Glomerular visceral epithelial cell (primary cell): ENCODE measurements around the gene TLR7.

Experiments used
- DNase-seq: peaks from one replicate; pipeline ENCODE4 v3.0.0-alpha.2; 2016; ENCODE audit errors: extremely low spot score

The TLR7 gene

DNA sequence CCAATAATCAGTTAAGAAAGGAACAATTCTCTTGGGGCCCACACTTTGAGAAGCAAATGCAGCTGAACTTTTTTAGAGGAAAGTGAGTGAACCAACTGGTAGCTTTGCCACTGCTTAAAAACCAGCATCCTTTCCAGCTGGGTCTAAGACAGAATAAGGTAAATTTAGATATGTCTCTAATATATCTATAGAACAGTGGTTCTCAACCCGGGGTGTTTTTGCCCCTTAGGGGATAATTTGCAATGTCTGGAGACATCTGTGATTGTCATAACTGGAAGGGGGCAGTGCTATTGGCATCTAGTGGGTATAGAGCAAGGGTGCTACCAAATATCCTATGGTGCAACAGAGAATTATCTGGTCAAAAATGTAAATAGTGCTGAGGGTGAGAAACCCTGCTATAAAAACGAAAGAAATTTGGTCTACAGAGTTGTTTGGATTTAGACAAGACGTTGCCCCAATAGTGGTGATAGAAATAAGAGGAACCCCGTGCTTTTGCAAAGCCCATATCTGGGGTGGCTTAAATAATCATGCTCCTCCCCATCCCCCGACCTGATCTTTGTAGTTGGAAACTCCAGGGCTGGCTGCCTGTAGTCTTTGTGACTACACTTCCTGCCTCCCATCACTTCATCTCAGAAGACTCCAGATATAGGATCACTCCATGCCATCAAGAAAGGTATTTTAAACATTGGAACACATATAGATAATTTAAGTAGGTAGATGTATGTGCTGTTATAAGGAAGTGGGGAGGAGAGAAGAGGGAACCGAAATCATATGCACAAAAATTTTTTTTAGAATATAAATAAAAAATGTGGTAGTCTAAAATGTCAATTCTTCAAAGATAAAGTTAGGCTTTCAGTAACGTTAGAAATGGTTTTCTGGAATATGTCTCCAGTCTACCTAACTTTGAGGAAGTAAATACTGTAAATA, at the start of gene TLR7:
Gene TLR7 (plus strand): TSS at position 622 of the 927 bp plus-strand sequence. CDS start 507 bp downstream, outside the sequence.
- no peak for DNase-seq

DNA sequence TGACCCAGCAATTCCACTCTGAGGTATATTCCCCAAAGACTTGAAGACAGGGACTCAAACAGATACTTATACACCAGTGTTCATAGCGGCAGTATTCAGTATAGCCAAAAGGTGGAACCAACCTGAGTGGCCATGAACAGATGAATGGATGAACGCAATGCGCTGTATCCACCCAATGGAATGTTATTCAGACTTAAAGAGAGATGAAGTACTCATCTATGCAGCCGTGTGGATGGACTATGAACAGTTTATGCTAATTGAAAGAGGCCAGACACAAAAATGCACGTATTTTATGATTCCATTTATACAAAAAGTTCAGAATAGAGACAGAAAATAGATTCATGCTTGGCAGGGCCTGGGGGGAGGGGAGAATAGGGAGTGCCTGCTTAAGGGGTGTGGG, 49.3 kb upstream of the TLR7 start:
- DNase-seq = no peak

DNA sequence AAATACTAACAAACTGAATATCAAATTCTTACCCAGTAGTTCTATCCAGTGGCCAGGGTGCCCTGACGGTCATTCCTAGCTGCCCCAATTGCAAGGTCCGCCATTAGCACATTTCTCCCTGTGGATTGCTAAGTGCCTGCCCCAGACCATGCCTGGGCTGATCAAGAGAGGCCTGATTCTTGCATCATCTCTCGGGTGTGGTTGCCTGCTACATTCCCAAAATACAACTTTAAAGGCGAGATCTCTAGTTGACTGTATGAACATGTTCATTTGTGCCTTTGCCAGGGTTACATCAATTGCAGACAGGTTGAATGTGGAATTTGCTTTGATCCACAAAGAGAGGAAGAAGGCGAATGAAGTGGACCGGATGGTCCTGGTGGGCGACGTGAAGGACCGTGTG, 47.6 kb upstream of the TLR7 start:
- DNase-seq = no peak

DNA sequence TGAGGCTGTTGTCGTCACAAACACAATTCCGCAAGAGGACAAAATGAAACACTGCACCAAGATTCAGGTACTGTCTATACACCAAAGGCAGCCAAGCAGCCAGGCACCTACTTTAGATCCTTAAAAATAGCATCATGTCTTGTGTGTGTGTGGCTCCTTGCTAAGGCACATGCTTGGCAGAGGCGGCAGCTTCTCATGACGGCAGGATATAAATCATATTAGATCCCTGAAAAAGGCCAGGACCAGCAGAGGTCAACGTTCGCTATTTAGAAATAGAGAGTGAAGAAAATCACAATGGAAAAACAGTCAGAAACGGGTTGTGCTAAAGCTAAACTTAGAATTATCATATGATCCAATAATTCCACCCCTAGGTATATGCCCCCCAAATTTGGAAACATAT, 46.1 kb upstream of the TLR7 start:
- DNase-seq = no peak

DNA sequence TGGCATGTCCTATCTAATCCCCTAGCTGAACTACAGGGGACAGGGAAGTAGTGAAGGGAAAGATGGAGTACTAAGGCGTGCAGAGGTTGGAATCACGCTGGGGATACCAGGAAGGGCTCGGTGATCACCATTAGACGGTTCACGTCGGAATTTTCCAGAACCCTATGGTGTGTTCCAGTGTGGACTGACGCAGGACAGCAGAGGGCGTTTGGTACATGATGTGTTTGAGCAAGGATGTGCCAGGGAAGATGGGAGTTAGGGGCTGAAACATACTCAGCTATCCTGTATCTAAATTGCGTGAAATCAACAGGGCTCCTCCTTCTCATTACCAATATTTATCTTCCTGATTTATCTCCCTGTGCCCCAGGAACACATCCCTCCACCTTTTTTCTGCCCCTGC, 41.9 kb upstream of the TLR7 start:
- DNase-seq = no peak

DNA sequence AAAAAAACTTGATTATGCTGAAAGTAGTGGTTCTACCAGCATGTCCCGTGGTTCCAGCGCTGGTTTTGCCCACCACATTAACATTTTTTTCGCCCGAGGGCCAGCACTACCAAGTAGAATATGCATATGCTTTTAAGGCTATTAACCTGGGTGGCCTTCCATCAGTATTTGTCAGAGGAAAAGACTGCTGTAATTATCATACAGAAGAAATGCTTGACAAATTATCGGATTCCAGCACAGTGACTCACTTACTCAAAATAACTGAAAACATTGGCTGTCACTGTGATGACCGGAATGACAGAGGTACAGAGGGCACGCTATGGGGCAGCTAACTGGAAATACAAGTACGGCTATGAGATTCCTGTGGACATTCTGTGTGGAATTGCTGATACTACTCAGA, 41.1 kb upstream of the TLR7 start:
- DNase-seq = peak; percentile 53

DNA sequence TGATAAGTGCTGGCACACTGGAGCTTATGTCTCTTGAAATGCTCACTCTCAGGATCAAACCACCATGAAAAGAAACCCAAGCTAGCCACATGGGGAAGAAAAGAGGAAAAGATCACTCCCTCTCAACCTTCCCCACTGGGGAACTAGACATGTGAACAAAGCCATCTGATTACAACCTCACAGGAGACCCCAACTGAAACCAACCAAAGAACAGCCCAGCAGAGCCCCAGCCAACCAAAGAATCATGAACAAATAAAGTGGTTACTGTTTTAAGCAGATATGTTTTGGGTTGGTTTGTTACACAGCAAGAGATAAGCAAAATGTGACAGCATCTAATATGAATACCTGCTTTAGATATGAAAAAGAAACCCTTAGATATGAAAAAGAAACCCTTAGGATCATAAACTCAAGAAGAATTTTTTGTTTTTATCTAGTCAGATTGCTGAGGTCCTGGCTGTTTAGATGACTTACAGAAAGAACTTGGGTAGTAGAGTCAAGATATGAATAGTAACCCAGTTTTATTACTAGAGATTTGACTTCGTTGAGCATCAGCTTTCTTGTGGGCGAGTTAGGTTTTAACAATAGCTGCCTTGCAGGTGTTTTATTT, 23.7 kb upstream of the TLR7 start:
- no peak for DNase-seq

DNA sequence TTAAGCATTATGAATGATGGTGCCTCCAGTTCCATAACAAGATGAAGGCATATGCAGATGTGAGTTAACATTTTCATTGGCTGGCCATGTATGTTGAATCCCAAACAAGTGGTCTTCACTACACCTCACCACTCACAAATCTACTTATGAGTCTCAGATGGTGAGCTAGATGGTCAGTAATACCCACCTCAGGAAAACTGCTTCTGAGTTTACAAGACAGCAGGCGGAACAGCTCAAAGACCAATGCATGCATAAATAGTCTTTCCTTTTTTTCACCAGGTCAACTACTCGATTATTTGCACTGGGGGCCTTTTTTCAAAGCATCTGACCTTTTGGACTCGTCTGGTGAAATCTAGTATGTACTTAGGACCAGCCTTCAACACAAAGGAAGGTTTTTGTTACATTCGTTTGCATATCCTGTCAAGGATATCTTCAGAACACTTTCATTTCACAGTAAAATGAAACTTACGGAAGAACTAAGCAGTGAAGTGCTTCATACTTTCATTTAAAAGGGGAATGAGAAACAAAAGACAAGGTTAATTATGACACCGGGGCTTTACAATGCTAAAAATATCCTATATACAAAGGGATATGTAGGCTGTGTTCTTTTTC, 23.1 kb upstream of the TLR7 start:
- no peak for DNase-seq

DNA sequence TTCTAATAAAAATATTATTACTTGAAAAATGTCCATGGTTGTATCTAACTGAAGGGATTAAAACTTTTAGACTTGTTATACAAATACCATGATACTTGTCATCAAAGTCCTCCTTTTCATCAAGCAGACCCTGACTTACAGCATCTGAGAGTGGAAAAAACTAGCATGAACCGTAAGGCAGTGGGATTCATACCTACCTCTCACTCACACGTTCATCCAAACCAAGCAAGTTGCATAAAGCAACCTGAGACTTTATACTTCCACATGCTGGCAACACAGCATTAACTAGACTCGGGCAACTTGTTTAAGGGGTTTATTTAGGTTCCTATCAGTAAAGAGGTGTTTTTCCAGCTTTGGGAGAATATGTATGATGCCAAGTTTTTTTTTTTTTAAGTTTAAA, 22.6 kb upstream of the TLR7 start:
- no peak for DNase-seq

DNA sequence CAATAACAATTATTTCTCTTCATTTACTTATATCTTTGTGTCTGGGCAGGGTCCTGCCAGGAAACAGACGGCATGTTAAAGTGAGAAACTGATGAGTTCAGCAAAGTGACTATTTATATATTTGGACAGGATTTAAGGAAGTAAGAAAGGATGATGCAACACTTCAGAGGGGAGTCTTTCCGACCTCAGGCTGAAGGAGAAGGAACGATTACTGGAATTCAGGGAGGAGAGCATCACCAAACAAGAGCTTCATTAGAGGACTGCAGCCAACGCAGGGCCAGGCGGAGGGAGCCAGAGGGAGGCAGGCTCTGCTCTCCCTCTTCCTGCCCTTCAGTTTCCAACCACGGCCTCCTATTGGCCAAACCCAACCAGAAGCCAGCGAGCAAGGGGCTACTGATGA, 1.5 kb upstream of the TLR7 start:
- DNase-seq = no peak

DNA sequence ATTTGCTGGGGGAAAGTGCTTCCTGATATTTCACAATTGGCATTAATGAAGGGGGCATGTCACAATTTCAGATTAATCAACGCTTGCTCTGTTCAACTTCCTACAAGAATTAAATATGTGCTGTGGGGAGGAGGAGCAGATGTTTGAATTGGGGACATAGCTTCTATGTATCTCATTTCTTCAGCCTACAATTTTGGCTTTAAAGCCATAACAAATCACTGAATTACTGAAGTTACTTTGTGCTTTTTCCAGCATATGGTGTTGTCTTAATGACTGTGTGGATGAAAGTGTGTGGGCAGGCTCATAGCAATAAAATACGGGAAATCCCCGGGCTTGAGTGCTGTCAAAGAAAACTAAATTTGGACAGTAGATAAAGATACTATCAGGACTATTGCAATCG, 813 bp downstream of the TLR7 start:
- DNase-seq = no peak

DNA sequence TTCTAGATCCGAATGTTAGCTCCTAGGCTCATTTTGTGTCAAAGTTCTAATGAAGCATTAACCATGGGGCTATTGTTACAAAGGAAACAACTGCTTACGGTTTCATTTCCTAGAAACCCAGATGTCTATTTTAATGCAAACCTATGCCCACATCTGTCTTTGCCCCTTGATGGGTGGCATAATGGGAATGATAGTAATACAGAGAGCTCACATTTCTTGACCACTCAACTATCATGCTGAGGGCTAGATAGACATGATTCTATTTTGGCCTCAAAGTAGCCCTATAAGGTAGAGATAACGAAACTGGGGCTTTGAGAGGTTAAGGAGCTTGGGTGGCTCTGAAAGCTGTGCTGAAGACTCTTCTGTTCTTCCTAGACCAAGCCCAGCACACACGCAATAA, 1.9 kb downstream of the TLR7 start:
- DNase-seq = no peak

DNA sequence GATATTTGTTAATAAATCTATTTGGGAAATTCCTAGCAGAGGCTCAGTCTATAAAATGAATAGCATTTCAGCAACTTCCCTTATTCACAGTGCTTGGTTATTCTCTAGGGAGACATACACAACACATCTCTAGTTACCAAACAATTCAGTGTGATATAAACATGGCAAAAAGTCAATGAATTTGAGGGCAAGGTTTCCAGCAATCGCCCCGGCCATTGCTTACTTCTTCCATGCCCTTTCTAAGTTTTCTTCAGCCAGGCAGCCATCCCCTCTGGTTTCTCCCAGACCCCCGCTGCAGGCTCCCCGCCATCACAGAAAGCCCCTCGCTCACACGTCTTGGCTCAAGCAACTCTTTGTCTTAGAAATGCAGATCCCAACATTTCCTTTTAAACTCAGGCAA, 4.4 kb downstream of the TLR7 start:
- no peak for DNase-seq

DNA sequence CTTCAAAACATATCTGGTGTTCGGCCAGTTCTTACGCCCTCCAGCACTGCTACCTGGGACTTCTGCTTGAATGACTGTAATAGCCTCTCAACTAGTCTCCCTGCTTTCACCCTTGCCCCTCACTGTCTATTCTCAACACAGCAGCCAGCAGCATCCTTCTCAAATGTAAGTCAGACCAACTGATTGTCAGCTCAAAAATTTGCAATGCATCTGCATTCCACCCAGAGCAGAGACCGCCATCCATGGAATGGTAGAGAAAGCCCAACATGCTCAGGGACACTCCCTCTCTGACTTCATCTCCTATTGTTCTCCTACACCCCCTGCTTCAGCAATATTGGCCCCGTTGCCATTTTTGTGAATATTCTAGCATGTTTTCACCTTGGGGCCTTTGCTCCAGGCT, 5.9 kb downstream of the TLR7 start:
- no peak for DNase-seq

DNA sequence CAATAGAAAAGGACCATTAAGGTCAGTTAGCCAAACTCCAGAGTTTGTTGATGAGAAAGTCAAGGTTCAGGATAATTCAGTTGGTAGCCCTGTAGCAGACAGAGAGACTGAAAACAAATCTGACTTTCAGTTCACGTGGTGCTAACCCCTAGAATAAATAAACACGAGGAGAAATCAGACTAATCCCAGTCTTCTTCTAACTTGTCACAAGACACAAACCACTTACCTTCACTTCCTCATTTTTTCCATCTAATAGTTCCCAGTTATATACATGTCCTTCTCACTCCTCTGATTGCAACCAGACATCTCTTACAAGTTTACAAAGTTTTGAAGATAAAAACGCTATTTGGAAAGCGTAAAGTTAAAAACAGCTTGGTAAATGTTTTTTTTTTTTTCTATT, 7.7 kb downstream of the TLR7 start:
- DNase-seq = no peak

DNA sequence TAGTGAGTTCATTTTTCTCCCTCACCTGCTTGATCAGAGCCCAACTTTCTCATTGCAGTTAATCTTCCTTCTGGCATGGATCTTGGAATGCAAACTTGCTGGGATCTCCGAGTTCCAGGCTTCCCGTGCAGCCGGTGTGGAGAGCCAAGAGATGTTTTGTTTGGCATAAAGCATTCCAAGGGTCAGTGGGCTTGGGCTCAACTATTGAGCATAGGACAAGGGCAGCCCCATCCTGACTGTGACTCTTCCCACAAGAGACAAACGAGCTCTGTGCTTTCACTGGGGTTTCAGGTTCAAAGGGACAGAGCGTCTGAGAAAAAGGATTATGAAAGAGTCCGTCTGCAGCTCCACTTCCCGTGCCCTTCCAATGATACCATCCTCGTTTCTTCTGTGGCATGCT, 10.5 kb downstream of the TLR7 start:
- no peak for DNase-seq

DNA sequence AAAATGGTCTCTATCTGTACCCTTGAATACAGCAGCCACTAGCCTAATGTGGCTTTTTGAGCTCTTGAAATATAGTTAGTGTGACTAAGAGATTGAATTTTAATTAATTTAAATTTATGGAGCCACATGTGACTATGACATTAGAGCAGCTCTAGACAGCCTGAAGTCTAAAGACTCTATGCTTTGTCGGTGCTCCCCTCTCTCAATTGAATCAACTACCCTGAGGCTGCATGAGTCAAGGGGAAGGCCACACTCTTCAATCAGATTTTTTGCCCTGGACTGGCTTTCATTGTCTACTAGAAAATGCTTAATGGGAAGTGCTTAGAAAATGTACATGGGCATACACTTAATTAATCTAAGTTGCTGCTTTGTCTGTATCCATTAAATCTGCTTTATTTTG, 11.7 kb downstream of the TLR7 start:
- DNase-seq = no peak

DNA sequence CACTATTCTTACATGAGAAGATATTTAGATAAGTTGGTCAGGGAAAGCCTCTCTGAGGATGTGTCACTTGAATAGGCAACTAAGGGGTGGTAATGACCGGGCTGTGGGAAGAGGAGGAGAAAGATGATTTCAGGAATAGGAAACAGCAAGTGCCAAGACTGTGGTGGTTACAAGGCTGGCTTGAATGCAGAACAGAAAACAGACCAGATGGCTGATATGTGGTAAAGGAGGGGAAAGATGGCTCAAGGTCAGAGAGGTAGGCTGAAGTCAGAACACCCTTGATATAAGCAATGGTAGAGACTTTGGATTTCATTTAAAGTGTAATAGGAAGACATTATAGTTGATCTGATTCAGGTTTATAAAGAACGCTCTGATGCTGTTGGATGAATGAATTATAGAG, 15.0 kb downstream of the TLR7 start:
- no peak for DNase-seq

DNA sequence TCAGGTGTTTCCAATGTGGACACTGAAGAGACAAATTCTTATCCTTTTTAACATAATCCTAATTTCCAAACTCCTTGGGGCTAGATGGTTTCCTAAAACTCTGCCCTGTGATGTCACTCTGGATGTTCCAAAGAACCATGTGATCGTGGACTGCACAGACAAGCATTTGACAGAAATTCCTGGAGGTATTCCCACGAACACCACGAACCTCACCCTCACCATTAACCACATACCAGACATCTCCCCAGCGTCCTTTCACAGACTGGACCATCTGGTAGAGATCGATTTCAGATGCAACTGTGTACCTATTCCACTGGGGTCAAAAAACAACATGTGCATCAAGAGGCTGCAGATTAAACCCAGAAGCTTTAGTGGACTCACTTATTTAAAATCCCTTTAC, 18.6 kb downstream of the TLR7 start:
- DNase-seq = no peak

DNA sequence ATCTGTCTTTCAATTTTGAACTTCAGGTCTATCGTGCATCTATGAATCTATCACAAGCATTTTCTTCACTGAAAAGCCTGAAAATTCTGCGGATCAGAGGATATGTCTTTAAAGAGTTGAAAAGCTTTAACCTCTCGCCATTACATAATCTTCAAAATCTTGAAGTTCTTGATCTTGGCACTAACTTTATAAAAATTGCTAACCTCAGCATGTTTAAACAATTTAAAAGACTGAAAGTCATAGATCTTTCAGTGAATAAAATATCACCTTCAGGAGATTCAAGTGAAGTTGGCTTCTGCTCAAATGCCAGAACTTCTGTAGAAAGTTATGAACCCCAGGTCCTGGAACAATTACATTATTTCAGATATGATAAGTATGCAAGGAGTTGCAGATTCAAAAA, 19.7 kb downstream of the TLR7 start:
- DNase-seq = no peak

DNA sequence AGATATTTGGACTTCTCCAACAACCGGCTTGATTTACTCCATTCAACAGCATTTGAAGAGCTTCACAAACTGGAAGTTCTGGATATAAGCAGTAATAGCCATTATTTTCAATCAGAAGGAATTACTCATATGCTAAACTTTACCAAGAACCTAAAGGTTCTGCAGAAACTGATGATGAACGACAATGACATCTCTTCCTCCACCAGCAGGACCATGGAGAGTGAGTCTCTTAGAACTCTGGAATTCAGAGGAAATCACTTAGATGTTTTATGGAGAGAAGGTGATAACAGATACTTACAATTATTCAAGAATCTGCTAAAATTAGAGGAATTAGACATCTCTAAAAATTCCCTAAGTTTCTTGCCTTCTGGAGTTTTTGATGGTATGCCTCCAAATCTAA, 20.3 kb downstream of the TLR7 start:
- DNase-seq = no peak

DNA sequence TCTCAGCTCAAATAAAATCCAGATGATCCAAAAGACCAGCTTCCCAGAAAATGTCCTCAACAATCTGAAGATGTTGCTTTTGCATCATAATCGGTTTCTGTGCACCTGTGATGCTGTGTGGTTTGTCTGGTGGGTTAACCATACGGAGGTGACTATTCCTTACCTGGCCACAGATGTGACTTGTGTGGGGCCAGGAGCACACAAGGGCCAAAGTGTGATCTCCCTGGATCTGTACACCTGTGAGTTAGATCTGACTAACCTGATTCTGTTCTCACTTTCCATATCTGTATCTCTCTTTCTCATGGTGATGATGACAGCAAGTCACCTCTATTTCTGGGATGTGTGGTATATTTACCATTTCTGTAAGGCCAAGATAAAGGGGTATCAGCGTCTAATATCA, 20.9 kb downstream of the TLR7 start:
- DNase-seq = no peak

DNA sequence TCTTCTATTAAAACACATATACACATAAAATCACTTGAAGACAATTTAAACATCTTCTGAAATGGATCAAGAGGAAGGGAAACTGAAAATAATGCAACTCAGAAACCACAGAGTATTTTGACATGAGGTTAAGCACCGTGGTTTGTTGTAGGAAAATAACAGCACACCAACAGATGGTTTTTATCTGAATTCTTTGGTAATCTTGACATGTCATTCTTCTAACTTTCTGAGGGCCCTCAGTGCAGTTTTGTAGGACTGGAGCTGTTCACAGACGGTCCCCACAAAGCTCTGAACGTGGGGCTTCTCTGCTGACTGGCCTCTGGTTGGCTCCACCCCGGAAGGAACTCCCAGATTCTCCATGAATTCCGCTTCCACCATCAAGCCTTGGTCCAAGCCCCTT, 23.6 kb downstream of the TLR7 start:
- DNase-seq = no peak
